LNCaP clone FGC (cell line): Measurements from ENCODE around the gene NMT1.

ENCODE experiments used
- DNase-seq: peaks from one replicate; pipeline ENCODE4 v3.0.0-alpha.2; 2011; ENCODE audit warnings: low read depth
- H3K4me3 ChIP-seq: 2 replicates; pipeline ENCODE4 v1.5.1; 2011; ENCODE audit warnings: mild to moderate bottlenecking, low read depth, low read length, control low read depth
- CTCF ChIP-seq: IDR thresholded peaks from 2 replicates; pipeline ENCODE4 v1.5.1; 2012; ENCODE audit warnings: mild to moderate bottlenecking; ENCODE audit not compliant: control insufficient read depth, insufficient read depth; ENCODE audit errors: extremely low read depth

Gene NMT1

GRCh38 chr17:45018848-45019711 is 42.0 kb upstream of the NMT1 start:
- peak; percentile 78 for TF ChIP-seq CTCF
- peak overlapping the region; percentile 45 for H3K4me3 ChIP-seq
- DNase-seq, result no peak

- no peak overlapping the region for H3K4me3 ChIP-seq
- no peak for TF ChIP-seq CTCF
- DNase-seq, result no peak
Measured at GRCh38 chr17:45020354-45021138, 40.6 kb upstream of the NMT1 start.

- TF ChIP-seq CTCF, result peak; percentile 86
- H3K4me3 ChIP-seq, result peak overlapping the region; percentile 17; the same call in 1 of the 2 replicates
- no peak for DNase-seq
Measured at GRCh38 chr17:45021607-45022287, 39.4 kb upstream of the NMT1 start.

- no peak for DNase-seq
- no peak for TF ChIP-seq CTCF
- no peak overlapping the region for H3K4me3 ChIP-seq
Measured at GRCh38 chr17:45022288-45022648, 38.8 kb upstream of the NMT1 start.

- no peak for TF ChIP-seq CTCF
- no peak for DNase-seq
- H3K4me3 ChIP-seq, result no peak overlapping the region
Measured at GRCh38 chr17:45022655-45023339, 38.3 kb upstream of the NMT1 start.

GRCh38 chr17:45029096-45029495 is 32.0 kb upstream of the NMT1 start:
- H3K4me3 ChIP-seq, result no peak overlapping the region
- no peak for TF ChIP-seq CTCF
- DNase-seq, result no peak
